Occipital lobe (tissue), 2 donors: ENCODE data around the gene ANKRD29. TPM values are rescaled to one million over a fixed set of nuclear protein-coding genes. Genes with fewer than 3 reads are reported as not detected.
"Not testable (repeated sequence)": the region's sequence is repeated elsewhere in the genome, so short reads cannot be mapped to it uniquely, and the experiment has no call there.

Experiments
- DNase-seq: peaks from one replicate; lab custom pipeline; 2025; lab: John Stamatoyannopoulos, UW
- total RNA-seq: library from RNA; depleted of rRNA; stranded (reverse); fragments of >200 nt; gene quantifications from one replicate; pipeline ENCODE4 v1.2.3, GENCODE V29; 2014

Gene ANKRD29
- total RNA-seq, 1 donor from 2014 or later: 1.2 TPM

DNA sequence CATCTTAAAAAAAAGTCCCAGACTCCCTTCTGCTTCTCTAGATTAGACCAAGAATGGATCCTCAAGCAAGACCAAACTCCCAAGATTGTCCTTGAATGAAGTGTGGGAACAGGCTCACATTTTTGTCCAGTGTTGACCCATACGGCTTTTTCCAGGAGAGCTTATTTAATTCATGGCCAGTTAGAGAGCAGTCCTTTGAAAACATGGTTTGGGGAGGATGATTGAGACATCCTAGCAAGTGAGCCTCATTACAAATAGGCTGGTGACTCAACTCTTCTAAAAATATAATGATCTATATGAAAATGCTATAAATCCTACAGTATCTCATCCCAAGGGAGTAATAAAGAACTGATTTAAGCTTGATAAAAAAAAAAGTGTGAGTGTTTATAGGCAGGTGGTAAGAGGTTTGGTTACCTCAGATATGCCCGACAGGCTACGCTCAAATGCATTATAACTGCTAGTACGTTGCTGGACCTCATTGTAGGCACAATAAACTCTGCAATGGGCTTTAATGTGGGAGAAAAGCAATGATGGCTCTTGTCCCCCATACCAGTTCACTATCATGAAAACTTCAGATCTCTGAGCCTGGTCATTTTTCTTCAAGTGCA is 17.0 kb downstream of the ANKRD29 start:
- no peak for DNase-seq

DNA sequence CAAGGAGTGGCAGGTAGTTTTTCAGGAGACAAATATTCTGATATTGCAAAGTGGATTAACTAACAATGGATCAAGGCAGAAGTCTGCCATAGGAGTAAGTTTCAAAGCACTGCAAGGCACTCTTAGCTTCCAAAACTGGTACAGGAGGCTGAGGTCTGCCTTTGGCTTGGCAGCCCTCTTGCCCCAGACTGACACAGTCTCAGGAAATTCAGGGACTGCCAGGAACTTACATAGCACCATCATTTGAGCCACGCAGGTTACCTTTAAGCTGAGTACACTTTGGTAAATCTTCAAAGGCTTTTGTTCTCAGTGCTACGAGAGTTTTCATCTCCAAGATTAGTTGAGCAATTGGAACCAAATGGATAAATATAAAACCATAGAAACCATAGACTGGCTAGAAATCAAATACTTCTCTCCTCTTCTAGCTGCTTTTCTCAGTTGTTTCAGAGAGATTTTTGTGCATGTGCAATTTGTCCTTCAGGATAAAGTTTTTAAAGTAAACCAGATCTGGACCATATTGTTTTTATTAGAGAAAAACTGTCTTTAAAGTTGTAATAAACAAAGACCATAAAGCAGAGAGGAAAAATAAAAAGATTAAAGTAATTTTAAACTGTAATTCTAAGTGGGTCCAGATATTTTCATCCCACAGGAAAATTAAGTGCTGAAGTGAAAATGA is 18.8 kb downstream of the ANKRD29 start:
- DNase-seq: no peak

DNA sequence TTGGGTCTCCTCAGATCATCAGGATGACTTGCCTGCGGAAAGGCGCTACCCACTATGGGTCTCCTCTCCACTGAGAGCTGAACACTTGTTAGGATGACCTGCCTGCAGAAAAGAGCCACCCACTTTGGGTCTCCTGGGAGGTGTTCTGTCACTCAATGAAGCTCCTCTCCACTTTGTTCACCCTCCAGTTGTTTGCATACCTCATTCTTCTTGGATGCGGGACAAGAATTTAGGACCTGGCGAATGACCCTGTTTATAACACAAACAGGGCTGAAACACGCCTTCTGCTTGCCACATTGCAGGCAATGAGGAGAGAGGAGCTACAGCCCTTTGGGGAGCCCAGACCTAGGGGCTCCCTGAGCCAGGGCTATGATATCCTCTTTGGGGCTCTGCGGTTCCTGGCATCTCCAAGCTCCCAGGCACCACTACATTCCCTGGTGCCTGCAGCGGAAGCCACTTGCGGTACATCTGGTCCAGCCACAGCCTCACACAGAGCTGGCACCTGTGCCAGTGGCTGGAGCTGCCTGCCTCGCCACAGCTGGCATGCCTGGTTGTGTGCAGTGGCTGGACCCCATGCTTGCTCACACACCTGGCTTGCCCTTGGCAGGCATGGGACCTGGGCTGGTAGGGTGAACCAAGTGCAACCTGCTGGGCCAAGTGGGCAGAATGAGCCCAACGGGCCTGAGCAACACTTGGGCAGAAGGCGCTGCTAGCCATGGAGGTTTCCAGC is 20.6 kb downstream of the ANKRD29 start:
- no peak for DNase-seq

- no peak for DNase-seq
Measured at GRCh38 chr18:23641143-23641720, 21.5 kb downstream of the ANKRD29 start.

DNA sequence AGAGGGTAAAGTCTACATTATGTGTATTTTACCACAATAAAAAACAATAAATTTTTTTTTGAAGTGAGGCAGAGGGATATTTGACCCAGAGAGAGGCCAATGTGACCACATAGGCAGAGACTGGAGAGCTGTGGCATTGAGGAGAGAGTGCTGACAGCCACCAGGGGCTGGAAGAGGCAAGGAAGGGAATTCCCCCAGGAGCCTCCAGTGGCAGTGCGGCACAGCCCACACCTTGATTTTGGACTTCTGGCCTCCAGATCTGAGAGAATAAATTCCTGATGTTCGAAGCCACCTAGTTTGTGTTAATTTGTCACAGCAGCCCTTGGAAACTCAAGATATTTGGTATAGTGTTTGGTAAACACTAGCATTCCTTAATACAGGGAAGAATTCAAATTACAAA is 22.7 kb downstream of the ANKRD29 start:
- no peak for DNase-seq

DNA sequence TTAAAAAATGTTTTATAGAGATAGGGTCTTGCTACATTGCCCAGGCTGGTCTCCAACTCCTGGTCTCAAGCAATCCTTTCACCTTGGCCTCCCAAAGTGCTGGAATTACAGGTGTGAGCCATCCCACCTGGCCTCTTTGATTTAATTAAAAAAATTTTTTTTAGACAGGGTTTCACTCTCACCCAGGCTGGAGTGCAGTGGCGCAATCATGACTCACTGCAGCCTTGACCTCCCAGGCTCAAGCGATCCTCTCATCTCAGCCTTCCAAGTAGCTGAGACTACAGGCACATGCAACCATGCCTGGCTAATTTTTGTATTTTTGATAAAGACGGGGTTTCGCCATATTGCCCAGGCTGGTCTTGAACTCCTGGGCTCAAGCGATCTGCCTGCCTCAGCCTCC is 26.3 kb downstream of the ANKRD29 start:
- not testable (repeated sequence) for DNase-seq

DNA sequence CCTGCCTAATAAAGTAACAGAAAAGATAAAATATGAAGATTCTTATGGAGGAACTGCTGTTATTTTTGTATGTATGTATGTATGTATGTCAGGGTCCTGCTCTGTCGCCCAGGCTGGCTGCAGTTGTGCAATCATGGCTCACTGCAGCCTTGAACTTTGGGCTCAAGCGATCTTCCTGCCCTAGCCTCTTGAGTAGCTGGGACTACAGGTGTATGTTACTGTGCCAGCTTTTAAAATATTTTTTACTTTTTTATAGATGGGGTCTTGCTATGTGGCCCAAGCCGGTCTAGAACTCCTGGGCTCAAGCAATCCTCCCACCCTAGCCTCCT is 26.7 kb downstream of the ANKRD29 start:
- DNase-seq: no peak

- no peak for DNase-seq
Measured at GRCh38 chr18:23635283-23636070, 27.2 kb downstream of the ANKRD29 start.

DNA sequence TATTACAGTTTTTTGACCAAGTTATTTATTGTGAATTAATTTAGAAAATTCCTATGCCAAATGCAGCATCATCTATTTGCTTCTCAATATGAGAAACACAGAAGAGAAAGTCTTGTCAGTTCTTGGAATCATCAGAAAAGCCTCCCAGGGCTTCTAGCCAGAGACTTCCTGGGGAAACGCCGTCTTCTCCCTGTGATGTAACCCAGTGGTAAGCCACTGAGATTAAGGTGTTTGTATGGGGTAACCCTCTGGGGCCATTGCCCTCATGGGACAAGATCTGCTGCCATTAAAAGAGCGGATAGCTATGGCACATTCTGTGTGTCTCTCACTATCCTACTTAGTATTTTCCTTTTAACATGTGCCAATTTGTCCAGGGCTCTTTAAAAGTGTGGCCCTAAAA is 28.0 kb downstream of the ANKRD29 start:
- DNase-seq: no peak

GRCh38 chr18:23632615-23633014 is 30.1 kb downstream of the ANKRD29 start:
- no peak for DNase-seq

- no peak for DNase-seq
Measured at GRCh38 chr18:23631746-23632145, 31.0 kb downstream of the ANKRD29 start.

DNA sequence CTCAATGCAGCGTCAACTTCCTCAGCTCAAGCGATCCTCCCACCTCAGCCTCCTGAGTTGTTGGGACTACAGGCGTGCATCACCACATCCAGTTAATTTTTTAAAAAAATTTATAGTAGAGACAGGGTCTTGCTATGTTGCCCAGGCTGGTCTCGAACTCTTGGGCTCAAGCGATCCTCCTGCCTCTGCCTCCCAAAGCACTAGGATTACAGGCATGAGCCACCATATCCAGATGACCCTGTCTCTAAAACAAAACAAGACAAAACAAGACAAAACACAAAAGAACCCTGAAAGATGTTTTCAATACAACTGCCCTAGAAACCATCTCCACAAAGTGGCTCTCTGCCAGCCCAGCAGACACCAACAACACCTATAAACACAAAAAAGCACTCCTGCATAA is 31.4 kb downstream of the ANKRD29 start:
- no peak for DNase-seq

- no peak for DNase-seq
Measured at GRCh38 chr18:23629444-23629946, 33.2 kb downstream of the ANKRD29 start.

DNA sequence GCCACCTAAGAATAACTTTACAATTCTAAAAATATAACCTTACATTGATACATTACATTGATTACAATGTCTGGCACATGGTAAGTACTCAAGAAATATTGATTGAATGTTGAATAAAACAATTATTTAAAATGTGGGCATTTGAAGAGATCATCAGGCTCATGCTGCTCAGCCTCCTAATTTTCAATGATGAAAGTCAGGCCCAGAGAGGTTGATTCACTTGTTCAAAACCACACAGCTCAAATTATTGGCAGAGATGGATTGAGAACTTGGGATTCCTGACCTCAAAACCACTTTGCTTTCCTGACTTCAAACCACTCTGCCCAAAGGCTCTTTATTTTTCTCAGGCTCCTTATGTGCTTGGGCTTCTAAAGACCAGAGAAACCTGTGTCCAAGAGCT is 34.7 kb downstream of the ANKRD29 start:
- no peak for DNase-seq

DNA sequence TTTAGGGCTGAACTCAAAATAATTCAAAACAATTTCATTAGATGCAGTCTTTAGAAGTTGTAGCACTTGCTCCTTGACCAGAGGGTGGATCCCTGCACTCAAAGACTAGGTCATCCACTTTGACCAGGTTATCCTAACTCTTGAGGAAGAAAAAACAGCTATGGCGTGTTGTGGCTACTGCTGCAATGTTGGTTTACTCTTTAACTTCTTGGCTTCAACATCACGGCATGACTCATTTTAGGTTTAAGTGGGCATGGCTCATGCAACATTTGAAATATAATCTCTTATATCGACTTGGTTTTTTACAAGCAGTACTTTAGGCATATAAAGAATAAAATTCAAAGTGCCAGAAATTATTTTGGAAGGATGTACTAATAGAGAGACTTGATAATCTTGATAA is 35.4 kb downstream of the ANKRD29 start:
- no peak for DNase-seq

GRCh38 chr18:23626451-23627279 is 36.0 kb downstream of the ANKRD29 start:
- DNase-seq: no peak

- DNase-seq: no peak
Measured at GRCh38 chr18:23623040-23623439, 39.7 kb downstream of the ANKRD29 start.

- peak; percentile 17 for DNase-seq
Measured at GRCh38 chr18:23619388-23619881, 43.3 kb downstream of the ANKRD29 start.

DNA sequence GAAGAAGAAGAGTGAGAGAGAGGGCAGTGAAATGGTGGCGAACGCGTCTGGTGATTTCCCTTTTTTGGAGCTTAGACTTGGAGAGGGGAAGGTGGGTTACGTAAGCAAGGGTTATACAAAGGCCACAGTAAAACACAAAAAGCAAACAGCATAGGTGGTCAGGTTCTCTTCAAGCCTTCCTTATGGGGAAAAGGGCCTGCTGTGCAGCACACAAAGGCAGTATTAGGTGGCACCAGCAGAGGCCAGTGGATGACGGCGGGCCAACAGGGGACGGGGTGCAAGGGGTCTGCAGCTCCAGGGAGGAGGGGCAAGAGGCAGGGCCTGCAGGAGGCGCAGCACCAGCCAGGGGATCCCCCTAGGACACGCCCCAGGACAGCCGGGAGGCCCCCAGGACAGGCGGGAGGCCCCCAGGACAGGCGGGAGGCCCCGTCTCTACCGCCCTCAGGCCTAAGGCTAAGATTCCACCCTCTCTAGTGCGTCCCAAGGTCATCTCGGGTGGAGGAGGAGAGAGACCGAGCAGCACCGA is 43.8 kb downstream of the ANKRD29 start:
- no peak for DNase-seq

DNA sequence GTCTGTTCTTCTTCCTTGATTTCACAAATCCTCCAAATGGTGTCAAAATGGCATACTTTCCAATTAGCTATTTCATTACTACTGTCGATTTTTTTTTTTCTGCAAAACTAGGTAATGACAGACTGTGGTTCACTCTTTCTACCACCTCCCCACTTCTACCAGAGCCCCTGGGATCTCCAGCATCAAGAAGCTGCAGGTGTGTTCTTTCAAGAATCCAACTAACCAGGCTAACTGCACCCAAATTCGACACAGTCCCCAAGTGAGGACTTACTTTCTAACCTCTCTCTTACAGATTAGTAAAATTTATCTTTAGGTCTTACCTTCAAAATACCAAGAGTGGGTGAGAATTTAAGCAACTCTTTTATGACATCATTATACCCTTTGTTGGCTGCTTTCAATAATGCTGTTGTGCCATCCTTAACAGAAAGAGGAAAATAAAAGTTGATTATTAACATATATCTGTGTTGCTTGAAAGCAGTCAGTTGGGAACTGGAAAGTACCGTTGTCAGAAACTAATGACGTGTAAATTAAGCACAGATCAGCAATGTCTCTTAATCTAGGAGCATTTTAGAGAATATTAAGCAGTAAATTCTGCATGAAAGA is 45.2 kb downstream of the ANKRD29 start:
- no peak for DNase-seq
